HG02981 (cell line): ENCODE results near the gene MTMR8.

Source experiments
- ATAC-seq: cut with Tn5 transposase; IDR thresholded peaks from one replicate; pipeline ENCODE4 v1.9.1; 2021; ENCODE audit warnings: mild to moderate bottlenecking, moderate library complexity; ENCODE audit not compliant: unreplicated experiment

The MTMR8 gene

GRCh38 chrX:64321507-64321906 is 73.7 kb downstream of the MTMR8 start:
- no peak for ATAC-seq

GRCh38 chrX:64313624-64314023 is 81.6 kb downstream of the MTMR8 start:
- ATAC-seq = no peak

GRCh38 chrX:64306712-64307111 is 88.5 kb downstream of the MTMR8 start:
- ATAC-seq = no peak

DNA sequence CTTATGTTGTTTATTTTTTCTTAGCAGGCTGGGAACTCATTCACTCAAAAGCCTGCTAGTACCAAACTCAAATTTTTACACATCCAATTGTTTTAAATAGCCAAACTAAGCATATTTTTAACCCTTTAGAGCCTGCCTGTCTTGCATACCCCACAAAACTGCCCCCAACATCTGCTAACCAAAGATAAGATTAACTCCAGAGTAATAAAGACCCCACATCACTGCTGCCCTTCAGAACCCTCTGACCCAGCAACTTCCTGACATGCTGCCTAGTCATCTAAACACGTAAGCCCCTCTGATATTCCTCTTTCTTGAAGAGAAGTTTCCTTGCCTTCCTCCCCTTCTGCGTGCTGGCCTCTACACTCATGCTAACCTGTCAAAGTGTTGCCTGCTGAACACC is 104.1 kb downstream of the MTMR8 start:
- ATAC-seq = no peak

DNA sequence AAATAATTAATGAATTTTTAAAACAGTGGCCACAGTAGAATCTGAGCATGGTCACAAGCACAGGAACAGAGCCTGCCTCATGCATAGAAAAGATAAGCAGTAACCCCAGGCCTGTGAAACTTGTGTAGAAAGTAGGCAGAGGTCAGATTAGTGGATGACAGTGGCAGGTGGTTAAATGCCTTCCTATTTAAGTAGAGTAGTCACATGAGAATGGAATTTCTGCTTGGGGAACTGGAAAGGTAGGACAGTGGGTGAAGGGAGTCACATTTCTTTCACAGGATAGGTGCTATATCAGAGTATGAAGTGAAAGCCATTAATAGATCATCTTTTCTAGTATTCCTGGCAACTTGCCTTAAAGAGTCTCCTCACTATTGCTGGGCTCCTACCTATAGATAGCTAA is 130.0 kb downstream of the MTMR8 start:
- no peak for ATAC-seq

GRCh38 chrX:64230123-64230970 is 164.9 kb downstream of the MTMR8 start, which contains the start of gene ASB12:
Gene ASB12 (minus strand): TSS chrX:64230607. CDS start chrX:64225650, 4,957 bp downstream.
- ATAC-seq = no peak

DNA sequence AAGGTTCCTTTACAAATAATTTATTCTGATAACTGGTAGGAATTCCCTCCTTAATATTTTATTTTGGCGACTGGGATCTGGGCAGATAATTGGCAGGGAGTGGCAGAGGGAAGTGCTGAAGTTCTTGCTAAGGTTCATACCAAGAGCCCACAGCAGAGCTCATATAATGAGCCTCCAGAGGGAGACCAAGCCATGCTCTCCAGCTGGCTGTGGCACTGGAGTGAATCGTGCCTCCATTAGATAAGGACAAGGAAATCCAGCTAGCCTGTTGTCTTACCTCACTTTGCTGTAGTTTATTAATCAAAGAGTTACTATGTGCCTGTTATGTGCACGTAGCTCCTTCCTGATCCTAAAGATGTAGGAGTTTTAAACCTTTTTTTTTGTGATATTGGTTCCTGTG is 166.1 kb downstream of the MTMR8 start:
- no peak for ATAC-seq
